Endothelial cell of umbilical vein (primary cell): Measurements from ENCODE around the gene PRIMPOL. TPM values are rescaled to one million over a fixed set of nuclear protein-coding genes. Genes with fewer than 3 reads are reported as not detected.

ENCODE experiments used
- BruUV-seq: library from RNA; stranded (reverse); fragments of 400-500 nt; replicated peaks from 2 replicates; lab custom pipeline; 2021; lab: Mats Ljungman, UMichigan
- CTCF ChIA-PET: fragments of 300-600, 350-600 bp; sonication (Branson Sonifier 250); formaldehyde crosslinking; loops from one replicate; lab custom pipeline; 2021; ENCODE audit warnings: antibody characterized with exemption, inconsistent platforms; lab: Charles Lee
- POLR2A ChIA-PET: fragments of 300-600, 350-600 bp; sonication (Branson Sonifier 250); formaldehyde crosslinking; loops from one replicate; lab custom pipeline; 2021; ENCODE audit warnings: antibody characterized with exemption, inconsistent platforms; lab: Charles Lee
- DNase-seq: peaks from one replicate; pipeline ENCODE4 v3.0.0-alpha.2; 2011; ENCODE audit warnings: low read depth, low spot score
- FAIRE-seq: peaks from 2 replicates; lab custom pipeline; 2011; peaks lifted over from hg19 to GRCh38; lab: Jason Lieb, UNC
- H2AFZ ChIP-seq: 2 replicates; pipeline ENCODE4 v1.6.0; 2012; ENCODE audit warnings: low read depth, low read length, control low read depth, inconsistent platforms
- H3K27ac ChIP-seq: 2 replicates; pipeline ENCODE4 v1.5.1; 2011; ENCODE audit warnings: low read depth, mild to moderate bottlenecking, control low read depth, low read length, moderate library complexity; ENCODE audit not compliant: insufficient read depth
- H3K27me3 ChIP-seq, 2 experiments: 2 replicates each; pipeline versions ENCODE4 v1.6.0 to v1.6.1; 2011; ENCODE audit warnings: low read length in 2 of 2, mixed read lengths in 1 of 2; ENCODE audit not compliant: control insufficient read depth in 2 of 2, insufficient read depth in 2 of 2
- H3K36me3 ChIP-seq, 2 experiments: 2 replicates in 1 of 2; 3 replicates in 1 of 2; pipeline ENCODE4 v1.5.1; 2011; ENCODE audit warnings: low read length in 2 of 2, mild to moderate bottlenecking in 1 of 2, moderate library complexity in 1 of 2; ENCODE audit not compliant: control insufficient read depth in 2 of 2, insufficient read depth in 2 of 2; ENCODE audit errors: extremely low read depth in 1 of 2
- H3K4me1 ChIP-seq: 3 replicates; pipeline ENCODE4 v1.5.1; 2011; ENCODE audit warnings: mild to moderate bottlenecking, low read length; ENCODE audit not compliant: control insufficient read depth, insufficient read depth; ENCODE audit errors: extremely low read depth
- H3K4me2 ChIP-seq: 2 replicates; pipeline ENCODE4 v1.6.1; 2011; ENCODE audit warnings: low read length, control low read depth, mixed read lengths; ENCODE audit not compliant: insufficient read depth
- H3K4me3 ChIP-seq, 3 experiments: fragments of 200-600 bp in 1 of 3; sonication (generic), shearing (Covaris generic) in 1 of 3; replicated peaks in 1 of 3; 2 replicates each; pipeline ENCODE4 v1.5.1; 2011 to 2016; ENCODE audit warnings: control low read depth in 3 of 3, low read length in 3 of 3, mild to moderate bottlenecking in 2 of 3, inconsistent platforms in 1 of 3, low read depth in 1 of 3, moderate library complexity in 1 of 3; ENCODE audit not compliant: insufficient read depth in 1 of 3
- H3K79me2 ChIP-seq: 2 replicates; pipeline ENCODE4 v1.6.0; 2012; ENCODE audit warnings: low read length, inconsistent platforms; ENCODE audit not compliant: control insufficient read depth, insufficient read depth
- H3K9ac ChIP-seq: replicated peaks from 2 replicates; pipeline ENCODE3; 2011; ENCODE audit warnings: low read length, control low read depth; ENCODE audit not compliant: insufficient read depth; ENCODE audit errors: extremely low read depth
- H3K9me1 ChIP-seq: replicated peaks from 3 replicates; pipeline ENCODE4 v1.6.0; 2011; ENCODE audit warnings: mild to moderate bottlenecking, low read length; ENCODE audit not compliant: control insufficient read depth, insufficient read depth; ENCODE audit errors: extremely low read depth
- H3K9me3 ChIP-seq: replicated peaks from 2 replicates; pipeline ENCODE4 v1.5.1; 2012; ENCODE audit warnings: low read length, inconsistent platforms; ENCODE audit not compliant: control insufficient read depth, insufficient read depth
- H4K20me1 ChIP-seq: replicated peaks from 2 replicates; pipeline ENCODE3; 2011; ENCODE audit warnings: mild to moderate bottlenecking, low read length; ENCODE audit not compliant: control insufficient read depth, insufficient read depth; ENCODE audit errors: extremely low read depth
- EZH2 ChIP-seq: IDR thresholded peaks from 2 replicates; pipeline ENCODE4 v1.6.1; 2012; ENCODE audit warnings: borderline replicate concordance, low read depth, mild to moderate bottlenecking, moderate library complexity, low read length, inconsistent platforms; ENCODE audit not compliant: severe bottlenecking
- FOS ChIP-seq: IDR thresholded peaks from 2 replicates; pipeline ENCODE4 v1.6.1; 2011; ENCODE audit warnings: mild to moderate bottlenecking, low read length, moderate library complexity, borderline replicate concordance; ENCODE audit not compliant: insufficient read depth
- GATA2 ChIP-seq: IDR thresholded peaks from 2 replicates; pipeline ENCODE4 v1.7.0; 2011; ENCODE audit warnings: low read depth, mild to moderate bottlenecking, moderate library complexity, mixed read lengths, low read length; ENCODE audit not compliant: insufficient read length, insufficient read depth
- JUN ChIP-seq: IDR thresholded peaks from 2 replicates; pipeline ENCODE4 v1.6.1; 2011; ENCODE audit warnings: borderline replicate concordance, low read depth; ENCODE audit not compliant: insufficient read length, insufficient read depth
- MYC ChIP-seq: IDR thresholded peaks from one replicate; pipeline ENCODE4 v1.6.1; 2011; ENCODE audit warnings: mild to moderate bottlenecking, low read depth, low read length
- POLR2A ChIP-seq: IDR thresholded peaks from 2 replicates; pipeline ENCODE4 v1.6.1; 2012; ENCODE audit warnings: low read depth, mild to moderate bottlenecking, control low read depth, low read length
- POLR2AphosphoS5 ChIP-seq: IDR thresholded peaks from 2 replicates; pipeline ENCODE4 v1.6.1; 2012; ENCODE audit warnings: low read depth, mild to moderate bottlenecking, control low read depth, low read length, moderate library complexity; ENCODE audit not compliant: insufficient read depth
- dilution Hi-C: fragments of 300-500 bp; cut with MboI; formaldehyde crosslinking; loops from one replicate; pipeline ENCODE4 v1.15.0; 2019; ENCODE audit warnings: low sequenced_read_pairs; ENCODE audit not compliant: extremely low pct_ligation_motif_present
- intact Hi-C: fragments of 100-400 bp; cut with micrococcal nuclease; formaldehyde crosslinking; loops from one replicate; pipeline ENCODE4 v1.10.0; 2022
- polyA plus RNA-seq, 4 experiments: library from polyadenylated mRNA; depleted of rRNA in 3 of 4; stranded (reverse) in 3 of 4; unstranded in 1 of 4; fragments of >200 nt; gene quantifications; 2 replicates each; pipeline versions ENCODE4 v1.2.1 to v1.2.3, GENCODE V29; 2011 to 2012; ENCODE audit warnings: missing spikeins in 1 of 4
- total RNA-seq: library from RNA; stranded (reverse); gene quantifications from 2 replicates; pipeline ENCODE4 v1.2.3, GENCODE V29; 2021
- TF ChIP-seq, protein P1 (sequence below): IDR thresholded peaks from 2 replicates; pipeline ENCODE4 v1.6.1; 2011; ENCODE audit not compliant: insufficient read depth, insufficient read length
- TF ChIP-seq, protein P2 (sequence below), 2 donors: IDR thresholded peaks; 1 replicate in 1 of 2; 2 replicates in 1 of 2; pipeline ENCODE4 v1.5.1; 2011; ENCODE audit warnings: low read length in 2 of 2, mild to moderate bottlenecking in 2 of 2, moderate library complexity in 2 of 2, control low read depth in 1 of 2, inconsistent platforms in 1 of 2, low read depth in 1 of 2; ENCODE audit not compliant: insufficient read depth in 1 of 2; ENCODE audit errors: extremely low read depth in 1 of 2

The PRIMPOL gene
- total and polyA plus RNA-seq, 2 donors (not counting 3 experiments of a cell fraction or from before 2014, with no cell fraction given) = 5.9 to 11.1 TPM

DNA sequence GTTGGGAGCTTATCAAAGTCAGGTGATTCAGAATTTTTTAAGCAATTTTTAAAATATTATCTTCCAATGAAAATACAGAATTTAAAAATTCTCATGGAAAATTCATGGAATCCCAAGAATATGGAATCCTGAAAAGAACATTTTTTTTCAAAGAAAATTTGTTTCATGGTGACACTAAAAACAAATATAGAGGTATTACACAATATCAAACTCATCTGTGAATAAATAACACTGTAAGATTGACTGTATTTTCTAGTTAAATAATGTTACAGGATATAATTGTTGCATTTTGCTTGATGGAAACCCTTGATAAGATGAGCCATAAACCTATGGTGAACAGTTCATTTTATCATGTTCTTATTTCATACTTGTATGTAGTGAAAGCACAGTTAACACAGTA lies 11.4 kb downstream of the PRIMPOL start:
- TF ChIP-seq FOS (no peak), EZH2 (no peak), POLR2A (no peak), JUN (no peak), POLR2AphosphoS5 (no peak), GATA2 (no peak), MYC (no peak)
- TF ChIP-seq, protein P1, sequence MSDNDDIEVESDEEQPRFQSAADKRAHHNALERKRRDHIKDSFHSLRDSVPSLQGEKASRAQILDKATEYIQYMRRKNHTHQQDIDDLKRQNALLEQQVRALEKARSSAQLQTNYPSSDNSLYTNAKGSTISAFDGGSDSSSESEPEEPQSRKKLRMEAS = no peak
- TF ChIP-seq, protein P2, sequence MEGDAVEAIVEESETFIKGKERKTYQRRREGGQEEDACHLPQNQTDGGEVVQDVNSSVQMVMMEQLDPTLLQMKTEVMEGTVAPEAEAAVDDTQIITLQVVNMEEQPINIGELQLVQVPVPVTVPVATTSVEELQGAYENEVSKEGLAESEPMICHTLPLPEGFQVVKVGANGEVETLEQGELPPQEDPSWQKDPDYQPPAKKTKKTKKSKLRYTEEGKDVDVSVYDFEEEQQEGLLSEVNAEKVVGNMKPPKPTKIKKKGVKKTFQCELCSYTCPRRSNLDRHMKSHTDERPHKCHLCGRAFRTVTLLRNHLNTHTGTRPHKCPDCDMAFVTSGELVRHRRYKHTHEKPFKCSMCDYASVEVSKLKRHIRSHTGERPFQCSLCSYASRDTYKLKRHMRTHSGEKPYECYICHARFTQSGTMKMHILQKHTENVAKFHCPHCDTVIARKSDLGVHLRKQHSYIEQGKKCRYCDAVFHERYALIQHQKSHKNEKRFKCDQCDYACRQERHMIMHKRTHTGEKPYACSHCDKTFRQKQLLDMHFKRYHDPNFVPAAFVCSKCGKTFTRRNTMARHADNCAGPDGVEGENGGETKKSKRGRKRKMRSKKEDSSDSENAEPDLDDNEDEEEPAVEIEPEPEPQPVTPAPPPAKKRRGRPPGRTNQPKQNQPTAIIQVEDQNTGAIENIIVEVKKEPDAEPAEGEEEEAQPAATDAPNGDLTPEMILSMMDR (IDR thresholded peaks at IDR 0.05; ENCODE audit: extremely low read depth in 1 of 2, insufficient read depth in 1 of 2, low read depth in 1 of 2, low read length in 2 of 2) = no peak

More for the DNA sequence above, 11.4 kb downstream of the PRIMPOL start:
- no peak overlapping the region for H3K4me3 ChIP-seq
- no peaks in the 10 kb centered on the region for H4K20me1 ChIP-seq
- no peak overlapping the region for H2AFZ ChIP-seq
- no peak overlapping the region for H3K27ac ChIP-seq
- H3K79me2 ChIP-seq = no peaks in the 10 kb centered on the region
- ChIA-PET POLR2A (no interaction called here), CTCF (no interaction called here)
- H3K27me3 ChIP-seq = no peaks in the 10 kb centered on the region
- intact Hi-C loops = no loop called here
- dilution Hi-C loops = no loop called here
- H3K9me1 ChIP-seq = no peaks in the 10 kb centered on the region
- H3K36me3 ChIP-seq = no peaks in the 10 kb centered on the region
- FAIRE-seq = no peak
- no peaks in the 10 kb centered on the region for H3K9me3 ChIP-seq
- DNase-seq = no peak
- BruUV-seq = no TSS peak
- H3K9ac ChIP-seq = no peak overlapping the region
- peaks cover 6% of the 10 kb centered on the region for H3K4me1 ChIP-seq
- no peak overlapping the region for H3K4me2 ChIP-seq
